ENCODE data around the gene RBM11. TPM values are rescaled to one million over a fixed set of nuclear protein-coding genes. Genes with fewer than 3 reads are reported as not detected.

RBM11 gene
- total and polyA plus RNA-seq, 2 donors from 2014 or later: 3.3 to 6.9 TPM

GRCh38 chr21:14243461-14243860, 27.5 kb downstream of the RBM11 start:
- intact Hi-C loops (cut with DNase I): no loop called here
- no peak for FAIRE-seq
- TF ChIP-seq CTCF (IDR thresholded peaks at IDR 0.05; ENCODE audit: borderline replicate concordance, extremely low read depth, insufficient read depth): no peak
- Histone ChIP-seq H3K4me3 (ENCODE audit: low read length in 3 of 3) (no peak overlapping the region), H3K9ac (ENCODE audit: low read length in 3 of 3) (no peak overlapping the region), H3K27me3 (ENCODE audit: control insufficient read depth, insufficient read depth, low read length) (no peaks in the 10 kb centered on the region), H3K27ac (ENCODE audit: low read depth in 2 of 2, low read length in 2 of 2) (no peak overlapping the region), H3K9me3 (ENCODE audit: control insufficient read depth in 2 of 3, insufficient read depth in 1 of 3, low read length in 3 of 3) (no peaks in the 10 kb centered on the region), H3K4me1 (ENCODE audit: control insufficient read depth in 2 of 3, insufficient read depth in 2 of 3, low read depth in 1 of 3, low read length in 3 of 3) (no peaks in the 10 kb centered on the region), H3K36me3 (ENCODE audit: control insufficient read depth in 2 of 3, insufficient read depth in 3 of 3, low read length in 3 of 3) (no peaks in the 10 kb centered on the region)
- DNase-seq: no peak

- FAIRE-seq (no peak), DNase-seq (peak in 2 of 5 donors; percentile 7 to 10)
- no peaks in the 10 kb centered on the region for H3K36me3 ChIP-seq (ENCODE audit: control insufficient read depth in 2 of 3, insufficient read depth in 3 of 3, low read length in 3 of 3)
- intact Hi-C loops (cut with DNase I): no loop called here
- no peaks in the 10 kb centered on the region for H3K9me3 ChIP-seq (ENCODE audit: control insufficient read depth in 2 of 3, insufficient read depth in 1 of 3, low read length in 3 of 3)
- H3K9ac ChIP-seq (ENCODE audit: low read length in 3 of 3): no peak overlapping the region
- H3K27ac ChIP-seq (ENCODE audit: low read depth in 2 of 2, low read length in 2 of 2): no peak overlapping the region
- H3K4me3 ChIP-seq (ENCODE audit: low read length in 3 of 3): no peak overlapping the region
- H3K4me1 ChIP-seq (ENCODE audit: control insufficient read depth in 2 of 3, insufficient read depth in 2 of 3, low read depth in 1 of 3, low read length in 3 of 3): no peaks in the 10 kb centered on the region
- TF ChIP-seq CTCF (IDR thresholded peaks at IDR 0.05; ENCODE audit: borderline replicate concordance, extremely low read depth, insufficient read depth): no peak
- H3K27me3 ChIP-seq (ENCODE audit: control insufficient read depth, insufficient read depth, low read length): no peaks in the 10 kb centered on the region
Measured at GRCh38 chr21:14243874-14244273, 27.9 kb downstream of the RBM11 start.

- intact Hi-C loops (cut with DNase I): no loop called here
- H3K9me3 ChIP-seq (ENCODE audit: control insufficient read depth in 2 of 3, insufficient read depth in 1 of 3, low read length in 3 of 3): no peaks in the 10 kb centered on the region
- no peak for FAIRE-seq
Measured at GRCh38 chr21:14244911-14245310, 29.0 kb downstream of the RBM11 start.

More at GRCh38 chr21:14244911-14245310, 29.0 kb downstream of the RBM11 start:
- TF ChIP-seq CTCF (IDR thresholded peaks at IDR 0.05; ENCODE audit: borderline replicate concordance, extremely low read depth, insufficient read depth): no peak
- Histone ChIP-seq H3K27me3 (ENCODE audit: control insufficient read depth, insufficient read depth, low read length) (no peaks in the 10 kb centered on the region), H3K36me3 (ENCODE audit: control insufficient read depth in 2 of 3, insufficient read depth in 3 of 3, low read length in 3 of 3) (no peaks in the 10 kb centered on the region), H3K4me3 (ENCODE audit: low read length in 3 of 3) (no peak overlapping the region), H3K9ac (ENCODE audit: low read length in 3 of 3) (no peak overlapping the region), H3K27ac (ENCODE audit: low read depth in 2 of 2, low read length in 2 of 2) (no peak overlapping the region), H3K4me1 (ENCODE audit: control insufficient read depth in 2 of 3, insufficient read depth in 2 of 3, low read depth in 1 of 3, low read length in 3 of 3) (no peaks in the 10 kb centered on the region)
- no peak for DNase-seq
